ENCODE data around the gene GIPC1. TPM values are rescaled to one million over a fixed set of nuclear protein-coding genes. Genes with fewer than 3 reads are reported as not detected.

Gene GIPC1
- total and polyA plus RNA-seq, 9 of the 15 experiments (the other 6 are each of a cell fraction or from before 2014, with no cell fraction given), result 0.49 to 54.7 (median 24.8) TPM

DNA sequence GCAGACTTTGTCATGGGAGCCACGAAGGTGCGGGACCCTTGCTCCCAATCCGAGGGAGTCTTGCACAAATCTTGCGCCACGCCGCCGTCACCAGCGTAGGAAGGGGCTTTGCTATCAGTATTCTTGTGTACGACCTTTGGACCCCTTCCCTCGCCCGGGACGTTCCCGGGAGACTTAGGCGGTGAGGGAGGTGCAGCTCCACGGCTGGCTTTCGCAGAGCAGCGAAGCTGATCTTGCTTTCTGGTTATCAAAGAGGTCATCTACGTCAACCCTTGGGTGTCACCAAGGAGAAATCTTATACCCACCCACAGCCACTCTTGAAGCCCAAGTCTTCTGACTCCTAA is 34.0 kb upstream of the GIPC1 start (continued):
- TF ChIP-seq, protein P1, sequence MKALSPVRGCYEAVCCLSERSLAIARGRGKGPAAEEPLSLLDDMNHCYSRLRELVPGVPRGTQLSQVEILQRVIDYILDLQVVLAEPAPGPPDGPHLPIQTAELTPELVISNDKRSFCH (CRISPR knock-in tag; IDR thresholded peaks at IDR 0.05), result no peak
- TF ChIP-seq, protein P1 (tag; IDR thresholded peaks at IDR 0.05), result peak; percentile 52; the same call in 1 of the 2 replicates
- TF ChIP-seq, protein P2, sequence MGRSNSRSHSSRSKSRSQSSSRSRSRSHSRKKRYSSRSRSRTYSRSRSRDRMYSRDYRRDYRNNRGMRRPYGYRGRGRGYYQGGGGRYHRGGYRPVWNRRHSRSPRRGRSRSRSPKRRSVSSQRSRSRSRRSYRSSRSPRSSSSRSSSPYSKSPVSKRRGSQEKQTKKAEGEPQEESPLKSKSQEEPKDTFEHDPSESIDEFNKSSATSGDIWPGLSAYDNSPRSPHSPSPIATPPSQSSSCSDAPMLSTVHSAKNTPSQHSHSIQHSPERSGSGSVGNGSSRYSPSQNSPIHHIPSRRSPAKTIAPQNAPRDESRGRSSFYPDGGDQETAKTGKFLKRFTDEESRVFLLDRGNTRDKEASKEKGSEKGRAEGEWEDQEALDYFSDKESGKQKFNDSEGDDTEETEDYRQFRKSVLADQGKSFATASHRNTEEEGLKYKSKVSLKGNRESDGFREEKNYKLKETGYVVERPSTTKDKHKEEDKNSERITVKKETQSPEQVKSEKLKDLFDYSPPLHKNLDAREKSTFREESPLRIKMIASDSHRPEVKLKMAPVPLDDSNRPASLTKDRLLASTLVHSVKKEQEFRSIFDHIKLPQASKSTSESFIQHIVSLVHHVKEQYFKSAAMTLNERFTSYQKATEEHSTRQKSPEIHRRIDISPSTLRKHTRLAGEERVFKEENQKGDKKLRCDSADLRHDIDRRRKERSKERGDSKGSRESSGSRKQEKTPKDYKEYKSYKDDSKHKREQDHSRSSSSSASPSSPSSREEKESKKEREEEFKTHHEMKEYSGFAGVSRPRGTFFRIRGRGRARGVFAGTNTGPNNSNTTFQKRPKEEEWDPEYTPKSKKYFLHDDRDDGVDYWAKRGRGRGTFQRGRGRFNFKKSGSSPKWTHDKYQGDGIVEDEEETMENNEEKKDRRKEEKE (IDR thresholded peaks at IDR 0.05; ENCODE audit: borderline replicate concordance in 1 of 2, control insufficient read depth in 1 of 2, low read depth in 2 of 2, low read length in 1 of 2), result no peak
- no peak; the same call in 1 of the 2 replicates for TF ChIP-seq NR2C2 (CRISPR knock-in tag; IDR thresholded peaks at IDR 0.05)
- TF ChIP-seq NR2C2 (tag; IDR thresholded peaks at IDR 0.05), result peak; percentile 80; the same call in 1 of the 2 replicates
- TF ChIP-seq ESRRA (IDR thresholded peaks at IDR 0.05; ENCODE audit: borderline replicate concordance, low read depth), result peak; percentile 23; the same call in 1 of the 2 replicates
- 0 out of 2 replicates have a peak, but pooled peaks have one; percentile 0 for TF ChIP-seq NR4A1 (CRISPR knock-in tag; IDR thresholded peaks at IDR 0.05)
- TF ChIP-seq NR4A1 (tag; IDR thresholded peaks at IDR 0.05), result no peak
- no peak for TF ChIP-seq C11orf30 (IDR thresholded peaks at IDR 0.05; ENCODE audit: low read depth)
- TF ChIP-seq MED1 (CRISPR knock-in tag; IDR thresholded peaks at IDR 0.05; ENCODE audit: borderline replicate concordance), result no peak
- peak; percentile 80 for TF ChIP-seq CEBPG (CRISPR knock-in tag; IDR thresholded peaks at IDR 0.05)
- TF ChIP-seq CEBPG (tag; conservative IDR thresholded peaks at IDR 0.05 in 1 of 2, IDR thresholded peaks at IDR 0.05 in 1 of 2), result peak; percentile 29 to 79; a peak in 3 of 4 replicates
- TF ChIP-seq HMG20B (CRISPR knock-in tag; IDR thresholded peaks at IDR 0.05), result no peak
- TF ChIP-seq TOE1 (IDR thresholded peaks at IDR 0.05; ENCODE audit: borderline replicate concordance), result no peak
- no peak for TF ChIP-seq TOE1 (CRISPR knock-in tag; IDR thresholded peaks at IDR 0.05; ENCODE audit: borderline replicate concordance, low read depth)
- TF ChIP-seq CSDE1 (IDR thresholded peaks at IDR 0.05), result no peak
- TF ChIP-seq, protein P3, sequence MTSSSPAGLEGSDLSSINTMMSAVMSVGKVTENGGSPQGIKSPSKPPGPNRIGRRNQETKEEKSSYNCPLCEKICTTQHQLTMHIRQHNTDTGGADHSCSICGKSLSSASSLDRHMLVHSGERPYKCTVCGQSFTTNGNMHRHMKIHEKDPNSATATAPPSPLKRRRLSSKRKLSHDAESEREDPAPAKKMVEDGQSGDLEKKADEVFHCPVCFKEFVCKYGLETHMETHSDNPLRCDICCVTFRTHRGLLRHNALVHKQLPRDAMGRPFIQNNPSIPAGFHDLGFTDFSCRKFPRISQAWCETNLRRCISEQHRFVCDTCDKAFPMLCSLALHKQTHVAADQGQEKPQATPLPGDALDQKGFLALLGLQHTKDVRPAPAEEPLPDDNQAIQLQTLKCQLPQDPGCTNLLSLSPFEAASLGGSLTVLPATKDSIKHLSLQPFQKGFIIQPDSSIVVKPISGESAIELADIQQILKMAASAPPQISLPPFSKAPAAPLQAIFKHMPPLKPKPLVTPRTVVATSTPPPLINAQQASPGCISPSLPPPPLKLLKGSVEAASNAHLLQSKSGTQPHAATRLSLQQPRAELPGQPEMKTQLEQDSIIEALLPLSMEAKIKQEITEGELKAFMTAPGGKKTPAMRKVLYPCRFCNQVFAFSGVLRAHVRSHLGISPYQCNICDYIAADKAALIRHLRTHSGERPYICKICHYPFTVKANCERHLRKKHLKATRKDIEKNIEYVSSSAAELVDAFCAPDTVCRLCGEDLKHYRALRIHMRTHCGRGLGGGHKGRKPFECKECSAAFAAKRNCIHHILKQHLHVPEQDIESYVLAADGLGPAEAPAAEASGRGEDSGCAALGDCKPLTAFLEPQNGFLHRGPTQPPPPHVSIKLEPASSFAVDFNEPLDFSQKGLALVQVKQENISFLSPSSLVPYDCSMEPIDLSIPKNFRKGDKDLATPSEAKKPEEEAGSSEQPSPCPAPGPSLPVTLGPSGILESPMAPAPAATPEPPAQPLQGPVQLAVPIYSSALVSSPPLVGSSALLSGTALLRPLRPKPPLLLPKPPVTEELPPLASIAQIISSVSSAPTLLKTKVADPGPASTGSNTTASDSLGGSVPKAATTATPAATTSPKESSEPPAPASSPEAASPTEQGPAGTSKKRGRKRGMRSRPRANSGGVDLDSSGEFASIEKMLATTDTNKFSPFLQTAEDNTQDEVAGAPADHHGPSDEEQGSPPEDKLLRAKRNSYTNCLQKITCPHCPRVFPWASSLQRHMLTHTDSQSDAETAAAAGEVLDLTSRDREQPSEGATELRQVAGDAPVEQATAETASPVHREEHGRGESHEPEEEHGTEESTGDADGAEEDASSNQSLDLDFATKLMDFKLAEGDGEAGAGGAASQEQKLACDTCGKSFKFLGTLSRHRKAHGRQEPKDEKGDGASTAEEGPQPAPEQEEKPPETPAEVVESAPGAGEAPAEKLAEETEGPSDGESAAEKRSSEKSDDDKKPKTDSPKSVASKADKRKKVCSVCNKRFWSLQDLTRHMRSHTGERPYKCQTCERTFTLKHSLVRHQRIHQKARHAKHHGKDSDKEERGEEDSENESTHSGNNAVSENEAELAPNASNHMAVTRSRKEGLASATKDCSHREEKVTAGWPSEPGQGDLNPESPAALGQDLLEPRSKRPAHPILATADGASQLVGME (CRISPR knock-in tag; IDR thresholded peaks at IDR 0.05), result 0 out of 2 replicates have a peak, but pooled peaks have one; percentile 3
- no peak for TF ChIP-seq RBM39 (optimal IDR thresholded peaks at IDR 0.05; ENCODE audit: low read depth, low read length)
- peak; percentile 44; the same call in 1 of the 2 replicates for TF ChIP-seq EP400 (IDR thresholded peaks at IDR 0.05)

Data from K562 (cell line).